Measurements from ENCODE around the gene CDC6.

CDC6 gene

DNA sequence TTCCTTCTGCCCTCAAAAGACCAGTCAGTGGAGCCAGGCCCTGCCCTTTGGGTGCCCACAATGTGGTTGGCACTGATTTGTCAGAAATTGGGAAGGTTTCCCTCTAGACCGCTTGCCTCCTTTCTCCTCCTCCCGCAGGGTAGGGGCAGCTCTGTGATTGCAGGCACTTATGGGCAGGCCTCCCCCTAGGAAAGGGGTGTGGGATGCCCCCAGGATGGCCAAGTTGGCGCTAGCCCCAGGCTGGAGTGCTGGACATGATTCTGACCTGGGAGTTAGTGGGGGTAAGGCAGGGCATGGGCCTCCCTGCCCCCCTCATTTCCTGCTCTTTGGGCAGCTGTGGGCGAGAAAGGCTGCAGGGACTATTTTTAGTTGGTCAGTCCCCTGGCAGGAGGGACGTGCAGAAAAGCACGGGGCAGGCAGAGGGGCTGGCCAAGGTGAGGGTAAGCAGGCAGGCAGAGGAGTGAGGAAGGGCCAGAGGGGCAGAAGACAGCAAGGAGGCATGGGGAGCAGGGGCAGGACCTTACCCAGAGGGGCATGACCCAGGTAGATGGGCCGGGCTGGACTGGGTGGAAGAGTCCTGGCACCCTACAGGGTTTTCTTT is 24.6 kb downstream of the CDC6 start:
- Histone ChIP-seq H3K27me3 (replicated peaks; ENCODE audit: control insufficient read depth, insufficient read depth, low read length) (no peaks in the 10 kb centered on the region), H3K4me3 (ENCODE audit: low read length) (no peak overlapping the region), H3K9ac (ENCODE audit: low read length) (no peak overlapping the region), H3K36me3 (ENCODE audit: control insufficient read depth, insufficient read depth, low read length, severe bottlenecking) (no peaks in the 10 kb centered on the region), H3K4me1 (ENCODE audit: control insufficient read depth, insufficient read depth, low read length) (peaks cover 86% of the 10 kb centered on the region), H3K9me3 (ENCODE audit: control insufficient read depth, low read length) (no peaks in the 10 kb centered on the region)
- no peak for DNase-seq (ENCODE audit: low read depth)

DNA sequence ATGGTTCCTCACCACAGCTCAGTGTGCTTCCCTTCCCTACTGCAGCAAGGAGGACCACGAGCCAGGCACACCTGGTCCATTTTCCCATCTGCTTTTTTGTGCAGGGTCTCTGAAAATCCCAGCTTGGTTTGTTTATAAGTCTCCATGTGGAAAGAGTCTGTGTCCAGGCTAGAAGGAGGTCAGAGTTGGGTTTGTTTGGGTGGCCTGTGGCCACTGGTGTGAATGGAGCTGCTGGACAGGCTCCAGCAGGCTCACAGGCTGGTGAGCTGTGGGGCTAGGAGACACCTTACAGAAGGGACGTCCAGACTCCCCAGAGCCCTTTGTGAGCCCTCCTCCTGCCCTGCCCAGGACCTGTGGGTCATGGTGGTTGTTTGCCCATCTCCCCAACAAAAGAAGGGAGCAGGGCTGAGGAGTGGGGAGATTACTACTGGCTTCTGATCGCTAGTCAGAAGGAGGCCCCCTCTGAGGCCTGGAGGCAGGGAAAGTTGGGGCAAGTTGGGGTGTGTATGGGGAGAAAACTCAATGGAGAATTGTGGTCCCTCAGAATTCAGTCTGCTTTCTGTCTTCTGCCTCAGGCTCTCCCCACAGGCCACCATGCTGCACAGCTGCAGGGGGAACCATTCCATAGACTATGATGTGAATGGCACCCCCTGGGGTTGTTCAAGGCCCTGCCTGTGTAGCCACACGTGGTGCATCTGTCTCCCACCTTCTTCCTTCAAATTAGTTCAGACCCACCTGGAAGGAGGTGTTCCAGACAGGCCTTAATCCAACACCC is 25.4 kb downstream of the CDC6 start:
- Histone ChIP-seq H3K9me3 (ENCODE audit: control insufficient read depth, low read length) (no peaks in the 10 kb centered on the region), H3K36me3 (ENCODE audit: control insufficient read depth, insufficient read depth, low read length, severe bottlenecking) (no peaks in the 10 kb centered on the region), H3K9ac (ENCODE audit: low read length) (no peak overlapping the region), H3K4me3 (ENCODE audit: low read length) (no peak overlapping the region), H3K27me3 (replicated peaks; ENCODE audit: control insufficient read depth, insufficient read depth, low read length) (no peaks in the 10 kb centered on the region), H3K4me1 (ENCODE audit: control insufficient read depth, insufficient read depth, low read length) (peaks cover 84% of the 10 kb centered on the region)
- DNase-seq (ENCODE audit: low read depth) = no peak

DNA sequence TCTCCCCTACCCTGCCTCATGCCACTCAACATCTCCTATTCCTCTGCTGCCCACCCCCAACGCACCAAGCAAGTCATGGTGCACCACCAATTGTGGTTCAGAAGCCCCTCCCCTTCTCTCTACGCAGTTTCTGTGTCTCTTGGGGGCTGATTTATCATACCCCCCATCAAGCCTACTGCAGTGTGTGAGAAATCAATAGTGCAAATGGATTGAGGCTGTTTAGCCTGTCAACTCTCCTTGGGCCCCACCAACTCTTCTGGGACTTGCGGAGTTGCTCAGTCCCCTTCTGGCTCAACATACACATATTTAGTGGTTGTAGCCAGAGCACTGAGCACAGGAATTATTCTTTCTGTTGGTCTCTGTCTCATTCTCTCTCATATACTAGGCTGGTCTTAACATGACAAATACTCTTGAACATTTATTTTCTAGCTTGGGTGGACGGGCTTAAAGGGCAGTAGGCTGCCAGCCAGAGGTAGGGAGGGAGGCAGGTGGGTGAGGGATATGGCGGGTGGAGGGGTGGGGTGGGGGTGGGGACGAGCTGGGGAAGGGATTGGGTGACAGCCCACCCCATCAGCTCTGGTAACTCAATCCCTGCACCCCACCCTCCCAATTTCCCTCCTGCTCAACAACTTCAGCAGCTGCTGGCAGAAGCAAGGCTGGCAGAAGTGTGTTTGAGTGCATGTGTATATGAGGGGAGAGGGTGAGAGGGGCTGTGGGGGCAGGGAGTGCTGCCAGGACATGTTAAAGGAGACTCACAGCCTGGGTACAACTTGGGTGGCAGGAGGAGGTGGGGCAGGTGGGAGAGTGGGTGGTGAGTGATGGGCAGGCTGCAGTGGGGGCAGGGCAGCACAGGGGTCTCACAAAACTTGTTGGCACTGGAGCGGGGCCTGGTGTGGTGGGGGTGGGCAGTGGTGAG is 26.2 kb downstream of the CDC6 start:
- Histone ChIP-seq H3K4me3 (ENCODE audit: low read length) (no peak overlapping the region), H3K9me3 (ENCODE audit: control insufficient read depth, low read length) (no peaks in the 10 kb centered on the region), H3K27me3 (replicated peaks; ENCODE audit: control insufficient read depth, insufficient read depth, low read length) (no peaks in the 10 kb centered on the region), H3K4me1 (ENCODE audit: control insufficient read depth, insufficient read depth, low read length) (peaks cover 76% of the 10 kb centered on the region), H3K9ac (ENCODE audit: low read length) (no peak overlapping the region), H3K36me3 (ENCODE audit: control insufficient read depth, insufficient read depth, low read length, severe bottlenecking) (no peaks in the 10 kb centered on the region)
- no peak for DNase-seq (ENCODE audit: low read depth)

DNA sequence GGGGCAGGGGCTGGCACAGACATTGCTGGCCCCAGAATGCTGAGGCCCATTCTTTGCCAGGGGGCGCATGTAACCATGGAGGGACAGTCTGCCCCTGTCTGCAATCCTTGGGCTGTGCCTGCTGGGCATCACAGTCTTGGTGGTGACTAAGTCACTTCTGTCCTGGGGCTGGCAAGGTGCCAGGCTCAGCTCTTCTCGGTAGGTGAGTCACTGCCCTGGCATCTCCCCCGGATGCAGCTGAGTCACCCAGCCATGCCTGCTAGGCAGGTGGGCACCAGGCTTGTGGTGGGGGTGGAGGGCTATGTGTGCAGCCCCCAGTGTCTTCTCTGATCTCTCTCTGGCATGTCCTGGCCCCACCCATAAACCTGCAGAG is 26.9 kb downstream of the CDC6 start:
- H3K27me3 ChIP-seq (replicated peaks; ENCODE audit: control insufficient read depth, insufficient read depth, low read length) = no peaks in the 10 kb centered on the region
- no peak overlapping the region for H3K4me3 ChIP-seq (ENCODE audit: low read length)
- DNase-seq (ENCODE audit: low read depth) = peak; percentile 83
- H3K9ac ChIP-seq (ENCODE audit: low read length) = no peak overlapping the region
- no peaks in the 10 kb centered on the region for H3K36me3 ChIP-seq (ENCODE audit: control insufficient read depth, insufficient read depth, low read length, severe bottlenecking)
- H3K9me3 ChIP-seq (ENCODE audit: control insufficient read depth, low read length) = no peaks in the 10 kb centered on the region
- peaks cover 69% of the 10 kb centered on the region for H3K4me1 ChIP-seq (ENCODE audit: control insufficient read depth, insufficient read depth, low read length)

DNA sequence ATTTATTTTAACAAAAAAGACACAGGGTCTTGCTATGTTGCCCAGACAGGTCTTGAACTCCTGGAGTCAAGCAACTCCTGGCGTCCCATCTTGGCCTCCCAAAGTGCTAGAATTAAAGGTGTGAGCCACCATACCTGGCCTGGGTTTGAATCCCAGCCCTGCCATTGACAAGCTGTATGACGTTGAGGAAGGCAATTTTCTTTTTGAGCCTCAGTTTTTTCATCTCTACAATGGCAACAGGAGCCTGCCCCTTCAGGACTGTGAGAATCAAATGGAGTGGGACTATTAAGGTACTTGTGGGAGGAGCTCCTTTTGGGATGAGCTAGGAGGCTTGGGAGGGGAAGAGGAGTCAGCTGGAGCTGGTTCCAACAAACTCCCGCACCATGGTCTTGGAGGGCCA is 27.5 kb downstream of the CDC6 start:
- Histone ChIP-seq H3K27me3 (replicated peaks; ENCODE audit: control insufficient read depth, insufficient read depth, low read length) (no peaks in the 10 kb centered on the region), H3K4me1 (ENCODE audit: control insufficient read depth, insufficient read depth, low read length) (peaks cover 69% of the 10 kb centered on the region), H3K9me3 (ENCODE audit: control insufficient read depth, low read length) (no peaks in the 10 kb centered on the region), H3K4me3 (ENCODE audit: low read length) (no peak overlapping the region), H3K36me3 (ENCODE audit: control insufficient read depth, insufficient read depth, low read length, severe bottlenecking) (no peaks in the 10 kb centered on the region), H3K9ac (ENCODE audit: low read length) (no peak overlapping the region)
- no peak for DNase-seq (ENCODE audit: low read depth)

DNA sequence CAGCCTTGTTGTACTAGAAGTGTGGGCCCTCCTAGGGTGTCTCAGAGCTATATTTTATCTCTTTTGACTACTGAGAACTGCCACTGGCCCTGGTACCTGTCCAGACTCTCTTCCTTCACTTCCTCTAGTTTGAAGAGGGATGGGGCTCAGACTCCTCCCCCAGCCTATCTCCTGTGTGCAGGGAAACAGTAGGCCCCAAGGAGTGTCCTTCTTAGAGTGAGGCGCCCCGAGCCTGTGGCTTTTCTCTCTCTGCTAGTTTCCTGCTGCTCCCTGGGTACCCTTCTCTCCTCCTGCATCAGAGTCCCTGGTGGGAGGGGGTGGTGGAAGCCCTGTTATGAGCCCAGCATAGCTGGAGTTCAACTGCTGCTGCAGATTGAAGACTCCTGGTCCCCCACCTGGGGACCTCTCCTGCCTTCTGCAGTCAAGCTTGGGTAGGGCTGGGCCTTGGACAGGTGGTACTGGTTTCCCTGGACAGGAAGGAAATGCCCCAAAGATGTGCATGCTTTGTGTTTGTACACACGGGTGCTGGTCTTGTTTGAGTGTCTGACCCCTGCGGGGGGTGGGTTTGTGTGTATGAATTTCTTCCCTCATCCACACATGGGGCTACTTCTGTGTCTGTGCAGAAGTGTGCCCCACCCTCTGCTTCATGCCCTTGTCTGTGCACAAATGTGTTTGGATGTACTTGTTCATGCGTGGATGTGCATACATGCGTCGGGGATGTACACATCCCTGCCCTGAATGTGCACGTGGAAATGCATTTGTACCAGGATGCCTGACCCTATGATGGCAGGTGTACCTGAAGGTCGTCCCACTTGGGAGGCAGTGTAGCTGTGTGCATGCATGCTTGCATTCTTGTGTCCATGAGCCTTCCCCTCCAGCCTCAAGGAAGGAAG is 28.2 kb downstream of the CDC6 start:
- peak overlapping the region; percentile 94 for H3K4me3 ChIP-seq (ENCODE audit: low read length)
- DNase-seq (ENCODE audit: low read depth) = no peak

DNA sequence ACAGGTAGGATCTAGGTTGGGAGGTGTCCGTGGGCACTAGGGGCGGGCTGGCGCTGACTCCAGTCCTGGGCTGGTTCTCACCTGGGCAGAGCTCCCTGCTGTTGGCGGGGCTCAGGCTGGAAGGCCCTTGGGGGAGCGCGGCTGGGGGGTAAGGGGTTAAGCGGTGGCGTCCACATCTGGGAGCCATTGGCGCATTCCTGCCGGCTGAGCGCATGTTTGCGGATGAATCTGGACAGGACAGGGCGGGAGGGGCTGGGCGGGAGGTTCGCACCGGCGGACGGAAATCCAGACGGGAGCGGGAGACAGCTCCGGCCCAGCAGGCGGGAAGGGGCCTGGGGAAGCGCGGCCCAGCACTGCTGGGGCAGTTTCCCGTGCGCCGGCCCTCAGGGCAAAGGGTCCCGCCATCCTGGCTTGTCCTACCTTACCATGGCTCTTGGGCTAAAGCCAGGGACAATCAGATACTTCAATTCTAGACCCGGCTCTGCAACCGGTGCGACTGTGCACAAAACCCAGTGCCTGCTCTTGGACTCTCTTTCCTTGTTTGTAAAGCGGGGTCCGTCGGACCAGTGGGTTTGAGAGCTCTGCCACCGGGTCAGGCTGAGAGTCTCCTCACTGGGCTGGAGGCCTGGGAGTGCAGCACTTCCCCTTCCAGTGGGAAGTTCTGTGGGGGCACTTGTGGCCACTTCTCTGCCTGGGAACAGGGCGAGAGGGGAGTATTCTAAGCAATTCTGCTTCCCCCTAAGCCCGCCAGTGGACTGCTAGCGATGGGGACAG is 29.1 kb downstream of the CDC6 start:
- Histone ChIP-seq H3K9me3 (ENCODE audit: control insufficient read depth, low read length) (no peaks in the 10 kb centered on the region), H3K36me3 (ENCODE audit: control insufficient read depth, insufficient read depth, low read length, severe bottlenecking) (no peaks in the 10 kb centered on the region), H3K4me3 (ENCODE audit: low read length) (peak overlapping the region; percentile 94), H3K4me1 (ENCODE audit: control insufficient read depth, insufficient read depth, low read length) (peaks cover 70% of the 10 kb centered on the region), H3K9ac (ENCODE audit: low read length) (peak overlapping the region; percentile 91), H3K27me3 (replicated peaks; ENCODE audit: control insufficient read depth, insufficient read depth, low read length) (no peaks in the 10 kb centered on the region)
- peak; percentile 85 for DNase-seq (ENCODE audit: low read depth)

More for the DNA sequence above, 28.2 kb downstream of the CDC6 start:
- no peaks in the 10 kb centered on the region for H3K27me3 ChIP-seq (replicated peaks; ENCODE audit: control insufficient read depth, insufficient read depth, low read length)
- H3K4me1 ChIP-seq (ENCODE audit: control insufficient read depth, insufficient read depth, low read length) = peaks cover 70% of the 10 kb centered on the region
- H3K9me3 ChIP-seq (ENCODE audit: control insufficient read depth, low read length) = no peaks in the 10 kb centered on the region
- peak overlapping the region; percentile 47 for H3K9ac ChIP-seq (ENCODE audit: low read length)
- no peaks in the 10 kb centered on the region for H3K36me3 ChIP-seq (ENCODE audit: control insufficient read depth, insufficient read depth, low read length, severe bottlenecking)

DNA sequence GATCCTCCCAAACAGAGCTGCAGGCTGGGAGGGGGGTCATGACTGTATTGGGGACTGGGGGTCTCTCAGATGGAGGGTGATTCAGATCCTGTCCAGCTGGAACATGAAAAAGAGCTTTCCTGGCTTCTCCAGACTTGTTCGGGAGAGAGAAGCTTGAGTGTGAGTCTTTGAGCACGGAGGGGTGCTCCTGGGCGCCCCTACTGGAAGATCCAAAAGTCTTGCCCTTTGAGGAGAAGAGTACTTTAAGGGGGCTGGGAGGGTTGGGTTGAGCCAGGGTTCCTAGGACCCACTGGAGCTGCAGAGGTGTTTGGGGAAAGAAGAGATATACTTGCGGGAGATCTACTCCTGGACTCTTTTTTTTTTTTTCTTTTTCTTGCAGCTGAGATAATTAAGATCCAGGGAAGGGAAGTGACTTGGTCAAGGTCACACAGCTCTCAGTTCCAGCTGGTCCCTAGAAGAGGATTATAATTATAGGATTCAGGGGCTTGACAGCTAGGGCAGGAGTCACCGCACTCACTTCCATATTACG is 29.7 kb downstream of the CDC6 start:
- Histone ChIP-seq H3K9ac (ENCODE audit: low read length) (peak overlapping the region; percentile 91), H3K27me3 (replicated peaks; ENCODE audit: control insufficient read depth, insufficient read depth, low read length) (no peaks in the 10 kb centered on the region), H3K36me3 (ENCODE audit: control insufficient read depth, insufficient read depth, low read length, severe bottlenecking) (no peaks in the 10 kb centered on the region), H3K4me3 (ENCODE audit: low read length) (peak overlapping the region; percentile 94), H3K9me3 (ENCODE audit: control insufficient read depth, low read length) (no peaks in the 10 kb centered on the region), H3K4me1 (ENCODE audit: control insufficient read depth, insufficient read depth, low read length) (peaks cover 70% of the 10 kb centered on the region)
- DNase-seq (ENCODE audit: low read depth) = peak; percentile 86

DNA sequence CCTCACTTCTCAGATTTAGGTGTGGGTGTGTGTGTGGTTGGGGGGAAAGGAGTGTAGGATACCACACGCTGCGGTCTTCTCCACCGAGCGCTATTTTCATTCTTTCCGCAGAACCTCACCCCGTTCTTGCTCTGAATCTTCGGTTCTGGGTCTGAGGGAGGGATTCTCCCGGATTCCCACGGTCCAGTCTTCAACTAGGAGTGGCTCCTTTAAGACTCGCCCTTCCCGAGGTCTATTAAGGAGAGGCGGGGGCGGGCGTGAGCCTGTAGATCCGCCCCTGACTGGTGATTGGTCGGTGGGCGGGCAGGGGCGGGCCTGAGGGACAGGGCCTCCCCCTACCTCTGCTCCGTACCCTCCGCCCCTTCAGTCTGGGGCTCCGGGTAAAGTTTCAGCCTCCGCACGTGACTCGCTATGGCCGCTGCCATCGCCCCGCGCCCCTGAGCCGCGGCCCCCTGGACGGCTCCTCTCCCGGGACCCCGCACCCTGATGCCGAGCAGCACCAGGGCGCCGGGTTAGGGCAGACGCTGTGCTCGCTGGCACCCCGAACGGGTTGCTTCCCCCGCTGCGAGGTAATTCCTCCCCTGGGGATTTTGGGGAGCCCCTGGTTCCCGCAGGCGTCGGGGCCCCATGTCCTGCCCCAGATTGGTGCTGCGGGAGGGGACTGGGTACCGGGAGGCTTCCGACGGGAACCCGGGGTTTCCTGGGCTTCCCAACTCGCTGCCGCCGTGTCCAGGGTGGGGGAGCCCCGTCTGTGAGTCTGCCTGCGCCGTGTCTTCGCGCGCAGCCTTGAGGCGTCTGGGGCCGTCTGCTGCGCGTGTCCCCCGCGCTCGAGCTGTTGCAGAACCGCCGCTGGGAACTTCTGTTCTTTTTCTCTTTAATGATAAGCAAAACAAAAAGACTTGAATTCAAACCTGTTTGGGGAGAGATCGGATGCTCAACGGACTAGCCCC is 30.5 kb downstream of the CDC6 start:
- H3K9ac ChIP-seq (ENCODE audit: low read length) = peak overlapping the region; percentile 91
- no peaks in the 10 kb centered on the region for H3K9me3 ChIP-seq (ENCODE audit: control insufficient read depth, low read length)
- peaks cover 70% of the 10 kb centered on the region for H3K4me1 ChIP-seq (ENCODE audit: control insufficient read depth, insufficient read depth, low read length)
- H3K4me3 ChIP-seq (ENCODE audit: low read length) = peak overlapping the region; percentile 94
- no peaks in the 10 kb centered on the region for H3K36me3 ChIP-seq (ENCODE audit: control insufficient read depth, insufficient read depth, low read length, severe bottlenecking)
- DNase-seq (ENCODE audit: low read depth) = peak; percentile 99
- no peaks in the 10 kb centered on the region for H3K27me3 ChIP-seq (replicated peaks; ENCODE audit: control insufficient read depth, insufficient read depth, low read length)
